Measurements from ENCODE around the gene HDGFL3. TPM values are rescaled to one million over a fixed set of nuclear protein-coding genes. Genes with fewer than 3 reads are reported as not detected.

The HDGFL3 gene
- total and polyA plus RNA-seq, 2 donors from 2014 or later, result 13.9 to 40.1 TPM

DNA sequence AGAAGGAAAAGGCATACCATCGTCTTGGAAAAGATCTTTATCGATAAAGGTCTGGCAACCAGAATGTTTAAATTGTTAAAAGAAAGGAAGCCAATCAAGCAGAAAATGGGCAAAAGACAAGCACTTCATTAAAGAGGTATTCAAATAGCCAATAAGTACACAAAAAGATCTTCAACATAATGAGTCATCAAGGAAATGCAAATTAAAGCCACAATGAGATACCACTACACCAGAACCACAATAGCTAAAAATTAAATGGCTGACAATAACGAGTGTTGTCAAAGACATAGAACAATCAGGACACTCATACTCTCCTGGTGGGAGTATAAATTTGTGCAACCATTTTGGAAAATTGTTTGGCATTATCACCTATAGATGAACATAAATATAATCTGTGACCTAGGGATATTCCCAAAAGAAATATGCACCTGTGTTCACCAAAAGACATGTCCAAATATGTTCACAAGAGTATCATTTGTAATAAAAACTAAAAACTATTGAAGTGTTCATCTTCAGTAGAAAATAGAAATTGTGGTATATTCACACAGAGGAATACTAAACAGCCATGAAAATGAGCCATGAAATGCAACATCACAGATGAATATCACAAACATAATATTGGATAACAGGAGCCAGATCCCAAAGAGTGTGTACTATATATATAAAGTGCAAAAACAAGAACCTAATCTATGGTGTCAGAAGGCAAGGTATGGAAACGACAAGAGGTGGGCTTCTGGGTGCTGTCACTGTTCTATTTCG, 126.2 kb downstream of the HDGFL3 start:
- no peak for FAIRE-seq
- intact Hi-C loops (cut with DNase I), result no loop called here
- no peak overlapping the region for H3K4me3 ChIP-seq (ENCODE audit: low read length in 3 of 3)

DNA sequence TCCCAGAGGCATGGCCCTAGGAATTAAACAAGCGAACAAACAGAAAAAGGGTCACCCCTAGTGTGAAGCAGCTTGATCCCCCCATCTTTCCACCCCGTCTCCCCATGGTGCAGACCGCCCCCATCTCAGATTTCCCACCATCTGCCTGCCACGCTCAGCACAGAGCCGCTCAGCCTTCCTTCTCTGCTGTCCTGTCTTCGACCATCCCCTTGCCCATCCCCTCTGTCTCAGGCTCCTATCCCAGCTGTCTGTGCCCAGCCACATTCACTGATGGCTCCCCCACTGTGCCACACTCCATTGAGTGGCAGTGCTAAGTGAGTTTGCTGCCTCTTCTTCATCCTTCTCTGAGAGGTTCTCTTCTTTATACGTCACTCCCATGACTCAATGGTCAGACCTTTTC, 128.9 kb downstream of the HDGFL3 start:
- FAIRE-seq (no peak), DNase-seq (no peak)
- TF ChIP-seq, protein P1, sequence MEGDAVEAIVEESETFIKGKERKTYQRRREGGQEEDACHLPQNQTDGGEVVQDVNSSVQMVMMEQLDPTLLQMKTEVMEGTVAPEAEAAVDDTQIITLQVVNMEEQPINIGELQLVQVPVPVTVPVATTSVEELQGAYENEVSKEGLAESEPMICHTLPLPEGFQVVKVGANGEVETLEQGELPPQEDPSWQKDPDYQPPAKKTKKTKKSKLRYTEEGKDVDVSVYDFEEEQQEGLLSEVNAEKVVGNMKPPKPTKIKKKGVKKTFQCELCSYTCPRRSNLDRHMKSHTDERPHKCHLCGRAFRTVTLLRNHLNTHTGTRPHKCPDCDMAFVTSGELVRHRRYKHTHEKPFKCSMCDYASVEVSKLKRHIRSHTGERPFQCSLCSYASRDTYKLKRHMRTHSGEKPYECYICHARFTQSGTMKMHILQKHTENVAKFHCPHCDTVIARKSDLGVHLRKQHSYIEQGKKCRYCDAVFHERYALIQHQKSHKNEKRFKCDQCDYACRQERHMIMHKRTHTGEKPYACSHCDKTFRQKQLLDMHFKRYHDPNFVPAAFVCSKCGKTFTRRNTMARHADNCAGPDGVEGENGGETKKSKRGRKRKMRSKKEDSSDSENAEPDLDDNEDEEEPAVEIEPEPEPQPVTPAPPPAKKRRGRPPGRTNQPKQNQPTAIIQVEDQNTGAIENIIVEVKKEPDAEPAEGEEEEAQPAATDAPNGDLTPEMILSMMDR (IDR thresholded peaks at IDR 0.05; ENCODE audit: borderline replicate concordance, extremely low read depth, insufficient read depth), result no peak
- intact Hi-C loops (cut with DNase I), result no loop called here
- Histone ChIP-seq H3K4me3 (ENCODE audit: low read length in 3 of 3) (no peak overlapping the region), H3K27ac (ENCODE audit: low read depth in 2 of 2, low read length in 2 of 2) (no peak overlapping the region), H3K36me3 (ENCODE audit: control insufficient read depth in 2 of 3, insufficient read depth in 3 of 3, low read length in 3 of 3) (no peaks in the 10 kb centered on the region), H3K9ac (ENCODE audit: low read length in 3 of 3) (no peak overlapping the region), H3K4me1 (ENCODE audit: control insufficient read depth in 2 of 3, insufficient read depth in 2 of 3, low read depth in 1 of 3, low read length in 3 of 3) (no peaks in the 10 kb centered on the region), H3K9me3 (ENCODE audit: control insufficient read depth in 2 of 3, insufficient read depth in 1 of 3, low read length in 3 of 3) (peaks cover 0 to 5% (median 0%) of the 10 kb centered on the region in 3 donors), H3K27me3 (ENCODE audit: control insufficient read depth, insufficient read depth, low read length) (no peaks in the 10 kb centered on the region)

More for the DNA sequence above, 126.2 kb downstream of the HDGFL3 start:
- Histone ChIP-seq H3K4me1 (ENCODE audit: control insufficient read depth in 2 of 3, insufficient read depth in 2 of 3, low read depth in 1 of 3, low read length in 3 of 3) (no peaks in the 10 kb centered on the region), H3K36me3 (ENCODE audit: control insufficient read depth in 2 of 3, insufficient read depth in 3 of 3, low read length in 3 of 3) (no peaks in the 10 kb centered on the region), H3K9me3 (ENCODE audit: control insufficient read depth in 2 of 3, insufficient read depth in 1 of 3, low read length in 3 of 3) (no peaks in the 10 kb centered on the region), H3K27ac (ENCODE audit: low read depth in 2 of 2, low read length in 2 of 2) (no peak overlapping the region), H3K9ac (ENCODE audit: low read length in 3 of 3) (no peak overlapping the region), H3K27me3 (ENCODE audit: control insufficient read depth, insufficient read depth, low read length) (no peaks in the 10 kb centered on the region)
- TF ChIP-seq, protein P1 (IDR thresholded peaks at IDR 0.05; ENCODE audit: borderline replicate concordance, extremely low read depth, insufficient read depth), result no peak
- no peak for DNase-seq

Other genes starting within 250 kb of the HDGFL3 start
- 20.3 TPM for gene RAMAC, start 221.6 kb downstream of the HDGFL3 start, total RNA-seq
- 18.3 TPM for gene RAMAC, start 221.6 kb downstream of the HDGFL3 start, polyA plus RNA-seq (ENCODE audit: insufficient read depth, low read depth, low replicate concordance)
- 20.5 TPM for gene C15orf40, start 196.2 kb downstream of the HDGFL3 start, total RNA-seq
- 44.1 TPM for gene C15orf40, start 196.2 kb downstream of the HDGFL3 start, polyA plus RNA-seq (ENCODE audit: insufficient read depth, low read depth, low replicate concordance)
- gene BTBD1, start 140.6 kb downstream of the HDGFL3 start, total RNA-seq, result 52.0 TPM
- gene BTBD1, start 140.6 kb downstream of the HDGFL3 start, polyA plus RNA-seq (ENCODE audit: insufficient read depth, low read depth, low replicate concordance), result 29.1 TPM
- 10.4 TPM for gene TM6SF1, start 100.2 kb downstream of the HDGFL3 start, total RNA-seq
- 2.6 TPM for gene TM6SF1, start 100.2 kb downstream of the HDGFL3 start, polyA plus RNA-seq (ENCODE audit: insufficient read depth, low read depth, low replicate concordance)
- gene BNC1, start 76.8 kb upstream of the HDGFL3 start, total RNA-seq, result 0.38 TPM
- gene BNC1, start 76.8 kb upstream of the HDGFL3 start, polyA plus RNA-seq (ENCODE audit: insufficient read depth, low read depth, low replicate concordance), result not detected
- gene SH3GL3, start 239.5 kb upstream of the HDGFL3 start, total RNA-seq, result 0.47 TPM
- gene SH3GL3, start 239.5 kb upstream of the HDGFL3 start, polyA plus RNA-seq (ENCODE audit: insufficient read depth, low read depth, low replicate concordance), result not detected

Data from kidney (tissue), 14 donors.